Body of pancreas (tissue), 4 donors: ENCODE results near the gene DUS1L. TPM values are rescaled to one million over a fixed set of nuclear protein-coding genes. Genes with fewer than 3 reads are reported as not detected.

ENCODE experiments used
- ATAC-seq: fragments of 150-250 bp; one replicate; pipeline ENCODE4 v1.9.1; 2016
- DNase-seq, 4 donors: peaks; one replicate each; pipeline ENCODE4 v3.0.0-alpha.2; 2019
- H3K27ac ChIP-seq, 4 donors: fragments of 200-600 bp; sonication (generic); 1 replicate in 3 of 4; 2 replicates in 1 of 4; pipeline versions ENCODE4 v1.5.1 to v1.6.1; 2016 to 2019; ENCODE audit warnings: mild to moderate bottlenecking in 1 of 4, mixed read lengths in 1 of 4, moderate library complexity in 1 of 4
- H3K27me3 ChIP-seq, 2 donors: fragments of 200-600 bp; sonication (generic); one replicate each; pipeline ENCODE4 v1.6.0; 2016; ENCODE audit warnings: mild to moderate bottlenecking in 1 of 2
- H3K36me3 ChIP-seq, 2 donors: fragments of 200-600 bp; sonication (generic); replicated peaks in 1 of 2; 2 replicates each; pipeline ENCODE4 v1.5.1; 2016; ENCODE audit warnings: low read depth in 2 of 2; ENCODE audit not compliant: insufficient read depth in 1 of 2
- H3K4me1 ChIP-seq: fragments of 200-600 bp; sonication (generic); one replicate; pipeline ENCODE4 v1.6.0; 2016
- H3K4me3 ChIP-seq, 2 donors: fragments of 200-600 bp; sonication (generic); 1 replicate in 1 of 2; 2 replicates in 1 of 2; pipeline ENCODE4 v1.5.1; 2016 to 2019
- H3K9me3 ChIP-seq, 3 donors: fragments of 200-600 bp; sonication (generic); 1 replicate in 2 of 3; 2 replicates in 1 of 3; pipeline ENCODE4 v1.5.1; 2016
- POLR2A ChIP-seq, 3 donors: fragments of 450-650 bp; IDR thresholded peaks; one replicate each; pipeline ENCODE4 v1.6.1; 2016; ENCODE audit warnings: antibody characterized with exemption in 3 of 3, mild to moderate bottlenecking in 2 of 3
- WGBS, 2 donors: methylation state at CpG; one replicate each; pipeline ENCODE4 v1.1.5; 2017; 5-methylcytosine and 5-hydroxymethylcytosine counted together
- intact Hi-C: fragments of 100-400 bp; cut with DNase I; formaldehyde crosslinking; loops from one replicate; pipeline ENCODE4 v1.15.1; 2023
- total RNA-seq, 2 donors: library from RNA; depleted of rRNA; stranded (reverse); fragments of >200 nt; gene quantifications; one replicate each; pipeline ENCODE4 v1.1.0, GENCODE V29; 2016
- TF ChIP-seq, protein P1 (sequence below), 7 experiments: fragments of 450-650 bp in 4 of 7; fragments of 200-600 bp in 3 of 7; sonication (generic) in 3 of 7; IDR thresholded peaks; one replicate each; pipeline ENCODE4 v1.5.1; 2016 to 2019; ENCODE audit warnings: antibody characterized with exemption in 7 of 7

Gene DUS1L
- total RNA-seq, 2 donors from 2014 or later = 76.0 to 128 TPM

DNA sequence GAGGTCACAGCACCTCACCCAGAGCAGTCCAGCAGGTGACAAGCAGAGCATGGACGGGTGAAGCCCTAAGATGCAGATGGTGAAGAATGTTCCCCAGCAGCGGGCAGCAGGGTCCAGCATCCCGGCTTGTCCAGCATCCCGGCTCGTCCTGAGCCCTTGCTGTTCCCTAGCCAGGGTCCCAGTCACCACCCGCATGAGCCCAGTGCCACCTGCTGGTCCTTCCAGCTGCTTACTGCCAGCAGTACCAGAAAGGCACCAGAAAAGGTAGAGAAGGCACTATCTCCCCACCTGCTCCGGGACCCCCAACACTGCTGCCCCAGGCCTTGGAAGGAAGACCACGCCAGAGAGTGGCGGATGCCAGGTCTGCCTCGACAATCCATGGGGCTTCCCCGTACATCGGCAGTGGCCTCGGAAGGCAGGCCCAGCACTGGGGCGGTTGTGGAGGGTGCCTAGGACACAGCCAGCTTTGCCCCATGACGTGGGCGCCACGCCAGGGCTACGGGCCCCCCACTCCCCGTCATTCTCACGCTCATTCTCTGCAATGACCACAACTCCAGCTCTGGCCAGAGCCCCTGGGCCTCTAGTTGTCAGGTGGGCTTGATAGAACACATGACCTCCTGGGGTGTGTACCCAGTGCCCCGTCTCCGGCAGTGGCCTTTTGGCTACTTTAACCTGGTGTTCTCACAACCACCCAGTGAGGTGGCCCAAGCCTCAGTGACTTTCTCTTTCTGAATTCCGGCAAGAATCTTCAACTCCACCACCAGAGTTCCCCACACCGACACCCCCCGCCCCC is 44.3 kb downstream of the DUS1L start:
- 14 to 16% methylated on average over 9 to 25 of the region's 25 CpGs for WGBS, 2 donors
- ATAC-seq = no peak
- Histone ChIP-seq H3K4me3 (peak overlapping the region in 1 of 2 donors; percentile 89), H3K36me3 (no peaks in the 10 kb centered on the region), H3K27ac (no peak overlapping the region), H3K27me3 (no peaks in the 10 kb centered on the region), H3K9me3 (no peaks in the 10 kb centered on the region), H3K4me1 (peaks cover 59% of the 10 kb centered on the region)
- TF ChIP-seq, protein P1, sequence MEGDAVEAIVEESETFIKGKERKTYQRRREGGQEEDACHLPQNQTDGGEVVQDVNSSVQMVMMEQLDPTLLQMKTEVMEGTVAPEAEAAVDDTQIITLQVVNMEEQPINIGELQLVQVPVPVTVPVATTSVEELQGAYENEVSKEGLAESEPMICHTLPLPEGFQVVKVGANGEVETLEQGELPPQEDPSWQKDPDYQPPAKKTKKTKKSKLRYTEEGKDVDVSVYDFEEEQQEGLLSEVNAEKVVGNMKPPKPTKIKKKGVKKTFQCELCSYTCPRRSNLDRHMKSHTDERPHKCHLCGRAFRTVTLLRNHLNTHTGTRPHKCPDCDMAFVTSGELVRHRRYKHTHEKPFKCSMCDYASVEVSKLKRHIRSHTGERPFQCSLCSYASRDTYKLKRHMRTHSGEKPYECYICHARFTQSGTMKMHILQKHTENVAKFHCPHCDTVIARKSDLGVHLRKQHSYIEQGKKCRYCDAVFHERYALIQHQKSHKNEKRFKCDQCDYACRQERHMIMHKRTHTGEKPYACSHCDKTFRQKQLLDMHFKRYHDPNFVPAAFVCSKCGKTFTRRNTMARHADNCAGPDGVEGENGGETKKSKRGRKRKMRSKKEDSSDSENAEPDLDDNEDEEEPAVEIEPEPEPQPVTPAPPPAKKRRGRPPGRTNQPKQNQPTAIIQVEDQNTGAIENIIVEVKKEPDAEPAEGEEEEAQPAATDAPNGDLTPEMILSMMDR (IDR thresholded peaks at IDR 0.05) = peak; percentile 21 to 89 (median 82)
- no peak for TF ChIP-seq POLR2A (IDR thresholded peaks at IDR 0.05)
- intact Hi-C loops = no loop called here
- DNase-seq = peak; percentile 80 to 85 (median 82)

DNA sequence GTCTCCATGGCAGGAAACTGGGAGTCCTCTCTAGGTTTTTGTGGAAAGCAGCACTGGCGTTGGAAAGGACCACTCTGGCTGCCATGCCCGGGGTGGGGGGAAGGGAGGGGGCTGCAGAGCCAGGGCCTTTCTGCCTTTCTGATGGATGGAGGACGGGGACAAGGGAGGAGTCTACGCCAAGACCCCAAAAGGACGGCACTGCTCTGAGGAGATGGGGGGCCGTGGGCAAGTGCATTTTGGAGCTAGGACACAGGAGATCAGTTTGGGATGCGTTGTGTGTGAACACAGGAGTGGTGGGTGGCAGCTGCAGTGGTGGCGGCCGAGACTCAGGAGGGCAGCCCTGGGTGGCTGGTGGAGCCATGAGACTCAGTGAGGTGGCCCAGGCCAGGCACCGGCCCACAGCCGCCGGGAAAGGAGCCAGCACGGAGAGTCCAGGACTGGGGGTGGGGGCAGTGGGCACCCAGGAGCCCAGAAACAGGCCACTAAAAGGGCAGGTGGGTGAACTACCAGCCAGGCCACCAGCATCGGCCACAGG is 45.0 kb downstream of the DUS1L start:
- peaks cover 59% of the 10 kb centered on the region for H3K4me1 ChIP-seq
- intact Hi-C loops = no loop called here
- no peak for TF ChIP-seq POLR2A (IDR thresholded peaks at IDR 0.05)
- TF ChIP-seq, protein P1 (IDR thresholded peaks at IDR 0.05) = no peak
- no peaks in the 10 kb centered on the region for H3K27me3 ChIP-seq
- H3K27ac ChIP-seq = no peak overlapping the region
- no peaks in the 10 kb centered on the region for H3K9me3 ChIP-seq
- no peaks in the 10 kb centered on the region for H3K36me3 ChIP-seq
- DNase-seq (no peak), ATAC-seq (no peak)
- no peak overlapping the region for H3K4me3 ChIP-seq
- 71 to 88% methylated on average over 7 to 12 of the region's 14 CpGs for WGBS, 2 donors

DNA sequence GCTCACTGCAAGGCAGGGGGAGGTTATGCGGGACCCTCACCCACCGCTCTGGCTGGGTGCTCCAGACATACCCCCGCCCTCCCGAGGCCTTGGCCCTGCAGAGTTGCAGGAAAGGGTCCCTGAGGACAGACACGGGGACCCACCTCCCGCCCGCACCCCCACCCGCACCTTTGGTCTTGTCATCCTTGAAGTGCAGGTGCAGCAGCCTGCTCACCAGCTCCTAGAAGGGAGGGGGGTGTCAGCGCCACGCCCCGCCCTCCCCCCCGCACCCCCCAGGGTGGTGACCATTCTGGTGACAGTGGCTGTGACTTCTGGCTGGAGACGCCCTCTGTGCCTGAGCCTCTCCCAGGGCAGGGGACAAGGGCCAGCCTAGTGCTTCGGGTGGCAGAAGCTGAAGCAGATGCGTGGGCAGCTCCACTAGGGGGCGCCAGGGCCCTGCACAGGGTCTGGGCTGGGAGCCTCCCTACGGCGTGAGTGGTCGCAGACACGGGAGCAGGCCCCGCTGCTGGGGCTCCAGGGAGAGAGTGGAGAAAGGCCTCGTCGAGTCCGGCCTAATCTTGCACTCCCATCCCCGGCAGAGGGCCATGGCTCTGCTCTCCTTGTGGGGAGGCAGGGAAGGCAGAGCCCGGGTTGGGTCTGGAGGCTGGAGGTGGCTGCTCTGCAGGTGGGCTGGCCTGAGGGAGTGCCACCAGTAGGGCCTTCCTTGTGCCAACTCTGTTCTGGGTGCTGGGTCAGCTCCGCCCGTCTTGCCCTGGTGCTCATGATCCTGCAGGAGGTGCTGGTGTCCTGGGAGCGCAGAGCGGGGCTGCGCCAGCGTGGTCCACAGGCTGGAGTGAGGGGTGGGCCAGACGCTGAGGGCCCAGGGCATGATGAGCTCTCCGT is 45.7 kb downstream of the DUS1L start:
- WGBS, 2 donors = 59 to 67% methylated on average over 3 to 27 of the region's 34 CpGs
- TF ChIP-seq, protein P1 (IDR thresholded peaks at IDR 0.05) = peak; percentile 32 to 50 (median 47)
- no peak for TF ChIP-seq POLR2A (IDR thresholded peaks at IDR 0.05)
- no peaks in the 10 kb centered on the region for H3K9me3 ChIP-seq
- H3K27me3 ChIP-seq = no peaks in the 10 kb centered on the region
- no peak for ATAC-seq
- H3K27ac ChIP-seq = no peak overlapping the region
- intact Hi-C loops = loop anchor here (2.0 kb wide), 1 partner anchor 57 kb away; no protein-coding TSS in a partner anchor
- H3K36me3 ChIP-seq = no peaks in the 10 kb centered on the region
- H3K4me3 ChIP-seq = no peak overlapping the region
- H3K4me1 ChIP-seq = peaks cover 59% of the 10 kb centered on the region
- peak in 3 of 4 donors; percentile 56 to 64 (median 58) for DNase-seq

DNA sequence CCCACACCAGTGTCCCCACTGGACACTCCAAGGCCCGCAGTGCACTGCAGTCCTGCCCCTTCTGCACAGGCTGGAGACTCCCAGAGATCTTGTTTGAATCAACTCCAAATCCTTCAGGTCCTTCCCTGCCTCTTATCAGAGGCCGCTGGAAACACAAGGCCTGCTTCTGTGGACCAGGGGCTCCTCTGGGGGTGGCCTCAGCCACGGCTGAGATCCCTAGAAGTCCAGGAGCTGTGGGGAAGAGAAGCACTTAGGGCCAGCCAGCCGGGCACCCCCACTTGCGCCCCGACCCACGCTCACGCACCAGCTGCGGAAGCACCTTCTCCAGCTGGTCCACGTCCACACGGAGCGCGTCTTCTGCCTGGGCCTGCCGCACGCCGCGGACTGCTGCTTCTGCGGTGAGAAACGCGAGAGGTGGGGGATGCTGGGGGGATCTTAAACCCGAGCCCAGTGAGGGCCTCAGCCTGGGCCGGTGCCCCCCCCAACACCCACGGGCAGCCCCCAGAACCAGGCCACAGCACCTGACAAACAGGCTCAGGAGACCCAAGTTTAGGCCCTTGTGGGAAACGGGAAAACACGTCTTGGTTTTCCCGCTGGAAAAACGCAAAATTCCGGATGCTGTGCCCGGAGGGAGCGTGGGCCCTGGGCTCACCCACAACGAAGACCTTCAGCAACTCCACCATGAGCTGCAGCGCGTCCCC is 46.5 kb downstream of the DUS1L start:
- peak overlapping the region in 2 of 4 donors; percentile 13 to 27 for H3K27ac ChIP-seq
- intact Hi-C loops = loop anchor here (2.0 kb wide), 1 partner anchor 56 kb away; no protein-coding TSS in a partner anchor
- H3K4me1 ChIP-seq = peaks cover 53% of the 10 kb centered on the region
- no peak overlapping the region for H3K4me3 ChIP-seq
- WGBS, 2 donors = 40 to 83% methylated on average over 1 to 33 of the region's 33 CpGs
- DNase-seq (no peak), ATAC-seq (no peak)
- no peaks in the 10 kb centered on the region for H3K9me3 ChIP-seq
- H3K36me3 ChIP-seq = no peaks in the 10 kb centered on the region
- TF ChIP-seq POLR2A (IDR thresholded peaks at IDR 0.05) = no peak
- TF ChIP-seq, protein P1 (IDR thresholded peaks at IDR 0.05) = no peak
- H3K27me3 ChIP-seq = no peaks in the 10 kb centered on the region
